SK-MEL-5 (cell line): Measurements from ENCODE around the gene C9orf153. TPM values are rescaled to one million over a fixed set of nuclear protein-coding genes. Genes with fewer than 3 reads are reported as not detected.
A peak's percentile ranks its signal among the peaks of the same experiment; 100 is the strongest.
"Not testable (repeated sequence)": the region's sequence is repeated elsewhere in the genome, so short reads cannot be mapped to it uniquely, and the experiment has no call there.

Experiments
- DNase-seq: peaks from one replicate; pipeline ENCODE4 v3.0.0-alpha.2; 2016; ENCODE audit warnings: low read depth, low spot score
- in situ Hi-C: cut with HindIII; loops from 2 replicates; pipeline ENCODE4 v1.10.0; 2016; ENCODE audit warnings: low sequenced_read_pairs, high pct_unique_total_duplicates, low pct_unique_long_range_greater_than_20kb
- polyA plus RNA-seq, 2 experiments: library from polyadenylated mRNA; depleted of rRNA; stranded (reverse); fragments of >200 nt; gene quantifications; 2 replicates each; pipeline ENCODE4 v1.2.3, GENCODE V29; 2015
- total RNA-seq: library from RNA; depleted of rRNA; stranded (reverse); fragments of >200 nt; shearing (Covaris generic); gene quantifications from 2 replicates; pipeline ENCODE4 v1.2.3, GENCODE V29; 2014; rRNA removed

Gene C9orf153
- total RNA-seq, result 0.98 TPM in 1 of 2 replicates, not detected in the other
- 0.23 TPM in 1 of 2 replicates, not detected in the other for polyA plus RNA-seq (2015; cell fraction: cytosol; rRNA removed)
- not detected in 2 replicates for polyA plus RNA-seq (2015; cell fraction: nucleus; rRNA removed)

DNA sequence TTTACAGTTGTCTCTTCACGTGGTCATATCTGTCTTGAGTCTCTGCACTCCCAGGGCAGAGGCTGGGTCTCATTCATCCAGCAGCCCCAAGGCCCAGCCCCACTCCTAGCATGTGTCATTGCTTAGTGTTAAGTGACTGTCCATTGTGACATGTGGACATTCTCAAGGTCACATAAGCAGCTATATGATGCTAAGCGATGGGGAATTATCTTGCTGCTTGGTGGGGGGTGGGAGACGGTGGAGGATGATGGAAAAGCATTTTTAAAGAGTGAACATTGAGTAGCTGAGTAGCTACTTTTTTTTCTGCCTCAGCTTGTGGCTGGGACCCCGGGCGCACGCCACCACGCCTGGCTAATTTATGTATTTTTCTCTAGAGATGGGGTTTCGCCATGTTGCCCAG is at the start of gene C9orf153:
Gene C9orf153 (minus strand): TSS at position 101 of the 400 bp plus-strand sequence. CDS start 30,054 bp downstream, outside the sequence.
- no peak for DNase-seq
- in situ Hi-C loops, result no loop called here

DNA sequence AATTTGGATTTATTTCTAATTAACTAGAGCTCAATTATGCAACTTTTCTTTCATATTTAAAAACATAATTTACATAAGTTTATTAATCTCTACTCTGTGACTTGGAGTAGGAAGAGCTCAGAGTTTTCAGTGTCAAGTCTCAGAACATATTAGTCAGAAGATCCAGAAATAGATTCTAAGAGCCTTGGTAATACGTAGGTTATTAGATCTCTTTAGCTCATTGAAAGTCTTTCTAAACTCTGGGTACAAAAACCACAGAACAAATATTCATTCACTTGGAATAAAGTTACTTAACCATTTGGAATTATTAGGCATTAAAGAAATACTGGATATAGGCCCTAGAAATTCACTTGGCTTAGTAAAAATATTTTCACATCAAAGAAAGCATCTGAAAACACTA is 49.2 kb upstream of the C9orf153 start:
- DNase-seq, result no peak
- in situ Hi-C loops, result no loop called here

DNA sequence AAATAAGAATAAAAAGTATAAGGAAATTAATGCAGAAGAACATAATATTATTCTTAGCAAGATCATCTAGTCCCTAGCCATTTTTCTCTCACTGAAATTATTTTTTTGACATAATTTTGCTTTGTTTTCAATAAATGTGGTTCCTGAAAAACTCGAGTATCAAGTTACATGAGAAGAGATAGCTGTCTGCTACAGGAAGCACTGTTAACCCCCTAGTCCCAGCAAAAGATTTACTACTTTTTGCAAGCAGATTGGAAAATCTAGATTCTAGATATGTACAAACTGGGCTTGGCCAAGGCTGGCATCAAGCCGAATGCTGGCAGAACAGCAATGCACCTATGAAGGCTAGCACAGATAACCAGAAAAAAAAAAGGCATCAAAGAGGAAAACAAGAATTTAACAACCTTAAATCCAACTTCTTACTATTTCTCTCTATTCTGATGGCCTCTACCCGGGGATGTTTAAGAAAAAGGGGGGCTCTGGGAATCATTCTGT is 44.8 kb upstream of the C9orf153 start:
- DNase-seq, result no peak
- in situ Hi-C loops, result no loop called here

DNA sequence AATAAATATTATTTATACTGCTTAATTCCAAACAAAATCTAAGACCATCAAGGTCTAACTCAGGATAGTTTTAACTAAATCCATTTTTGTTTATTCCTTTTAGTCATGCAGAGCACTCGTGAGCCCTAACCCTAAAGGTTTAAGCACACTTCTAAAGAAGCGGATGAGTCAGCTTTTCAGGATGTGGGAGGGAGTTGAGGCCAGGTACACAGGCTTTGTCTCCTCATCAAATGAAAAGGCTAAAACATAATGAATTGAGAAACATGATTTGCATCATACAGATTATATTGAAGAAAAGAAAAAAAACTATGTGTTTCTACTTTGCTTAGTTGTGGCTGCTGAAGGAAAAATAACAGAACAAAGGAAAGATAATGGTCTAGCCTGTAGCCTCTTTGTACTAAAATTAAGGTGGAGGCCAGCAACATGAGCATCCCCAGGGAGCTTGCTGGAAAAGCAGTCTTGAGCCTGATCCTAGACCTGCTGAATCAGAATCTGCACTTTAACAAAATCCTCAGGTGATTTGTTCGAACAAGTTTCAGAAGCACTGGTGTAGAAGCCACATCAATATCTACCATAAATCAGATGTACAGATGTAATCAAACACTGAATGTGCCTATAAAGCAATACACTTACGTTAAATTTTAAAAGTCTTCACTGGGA is 44.0 kb upstream of the C9orf153 start:
- in situ Hi-C loops, result no loop called here
- no peak for DNase-seq

DNA sequence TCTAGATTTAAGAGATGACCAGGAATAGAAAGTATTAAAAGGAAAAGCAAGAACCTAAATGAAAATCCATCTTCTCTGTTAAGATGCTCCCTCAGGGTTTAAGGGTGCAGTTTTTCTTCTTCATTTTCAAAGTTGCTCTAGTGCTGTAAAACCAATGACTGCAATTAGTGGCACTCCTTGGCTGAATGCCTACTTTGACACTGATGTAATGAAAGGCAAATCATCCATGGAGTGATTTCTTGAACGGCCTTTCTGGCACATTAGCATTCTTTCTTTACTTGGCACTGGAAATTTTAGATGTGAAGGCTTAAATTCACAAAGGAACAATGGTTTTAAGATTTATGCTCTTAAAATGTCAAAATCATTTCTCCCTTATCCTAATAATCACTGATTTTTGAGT is 42.2 kb upstream of the C9orf153 start:
- no peak for DNase-seq
- in situ Hi-C loops, result no loop called here

DNA sequence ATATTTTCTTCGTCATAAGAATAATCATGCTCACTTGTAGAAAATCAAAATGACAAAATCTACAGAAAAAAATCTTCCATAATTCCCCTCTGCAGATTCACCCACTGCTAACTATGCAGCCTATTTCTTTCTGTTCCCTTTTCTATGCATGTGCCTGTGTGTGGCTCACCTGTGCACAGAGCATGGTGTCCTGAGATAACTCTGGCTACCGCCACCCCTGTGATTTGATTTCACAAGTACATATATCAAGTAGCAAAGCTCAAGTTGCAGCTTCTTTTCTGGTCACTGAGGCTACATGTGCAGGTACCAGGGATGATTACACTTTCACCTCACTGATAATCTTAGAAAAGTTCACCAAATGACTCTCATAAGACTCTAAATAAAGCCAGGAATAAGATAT is 41.2 kb upstream of the C9orf153 start:
- no peak for DNase-seq
- in situ Hi-C loops, result no loop called here

DNA sequence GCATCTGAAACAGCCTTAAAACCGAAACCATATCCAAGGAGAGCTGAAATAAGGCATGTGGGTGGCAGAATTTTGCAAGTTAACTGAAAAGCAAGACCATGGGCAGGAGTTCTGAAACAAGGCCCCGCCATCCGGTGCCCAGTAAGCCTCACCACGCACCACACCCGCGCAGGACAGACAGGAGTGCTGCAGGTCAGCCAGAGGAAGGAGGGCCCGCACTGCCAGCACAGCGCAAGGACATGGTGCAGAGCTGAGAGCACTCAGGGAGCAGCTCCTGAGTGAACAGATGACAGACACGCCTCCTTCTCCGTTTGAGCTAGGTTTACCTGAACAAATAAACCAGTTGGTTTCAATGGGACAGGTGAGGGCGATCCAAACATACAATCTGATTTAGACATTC is 39.4 kb upstream of the C9orf153 start:
- in situ Hi-C loops, result no loop called here
- DNase-seq, result no peak

DNA sequence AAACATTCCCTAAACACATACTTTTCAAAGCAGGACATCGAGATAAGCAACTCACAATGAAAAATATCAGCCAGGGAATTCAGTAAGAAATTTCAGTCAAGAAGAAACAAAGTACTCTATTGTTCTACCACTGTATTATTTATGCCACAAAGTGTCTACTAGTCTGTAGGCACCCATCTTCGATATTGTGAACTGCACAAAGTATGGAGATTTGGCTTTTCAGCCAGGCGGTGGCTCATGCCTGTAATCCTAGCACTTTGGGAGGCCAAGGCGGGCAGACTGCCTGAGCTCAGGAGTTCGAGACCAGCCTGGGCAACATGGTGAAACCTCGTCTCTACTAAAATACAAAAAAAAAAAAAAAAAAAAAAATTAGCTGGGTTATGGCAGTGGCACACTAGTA is 30.9 kb upstream of the C9orf153 start:
- DNase-seq, result peak; percentile 69
- in situ Hi-C loops, result not testable (repeated sequence)

DNA sequence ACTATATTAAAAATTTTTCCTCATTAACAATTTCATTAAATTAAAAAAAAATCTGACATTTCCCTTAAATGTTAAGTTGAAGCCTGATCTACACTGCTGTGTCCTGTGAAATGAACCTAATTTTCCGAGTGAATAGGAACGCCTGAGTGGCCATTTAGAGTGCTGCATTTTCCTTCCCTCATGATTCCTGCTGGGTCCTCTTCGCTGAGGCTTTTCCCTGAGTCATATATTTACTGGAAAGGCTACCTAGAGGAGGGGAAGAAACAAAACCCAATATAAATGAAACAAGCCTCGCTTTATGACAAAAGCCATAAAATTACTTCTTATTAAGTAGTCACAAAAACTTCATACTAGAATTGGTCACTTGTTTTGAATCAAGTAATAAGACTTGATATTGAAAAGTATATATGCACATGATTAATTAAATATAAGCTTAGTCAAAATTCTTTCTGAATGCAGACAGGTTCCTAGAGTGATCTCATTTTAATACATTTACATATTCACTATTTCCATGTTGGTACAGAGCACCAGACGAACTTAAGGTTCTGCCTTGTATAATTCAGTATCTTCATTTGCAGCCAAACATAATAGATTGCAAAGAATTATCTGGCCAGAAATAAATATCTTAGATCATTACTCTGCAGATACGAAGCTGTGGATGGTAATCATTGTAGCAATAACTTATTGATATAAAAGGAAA is 29.2 kb upstream of the C9orf153 start:
- DNase-seq, result peak; percentile 47
- in situ Hi-C loops, result no loop called here

DNA sequence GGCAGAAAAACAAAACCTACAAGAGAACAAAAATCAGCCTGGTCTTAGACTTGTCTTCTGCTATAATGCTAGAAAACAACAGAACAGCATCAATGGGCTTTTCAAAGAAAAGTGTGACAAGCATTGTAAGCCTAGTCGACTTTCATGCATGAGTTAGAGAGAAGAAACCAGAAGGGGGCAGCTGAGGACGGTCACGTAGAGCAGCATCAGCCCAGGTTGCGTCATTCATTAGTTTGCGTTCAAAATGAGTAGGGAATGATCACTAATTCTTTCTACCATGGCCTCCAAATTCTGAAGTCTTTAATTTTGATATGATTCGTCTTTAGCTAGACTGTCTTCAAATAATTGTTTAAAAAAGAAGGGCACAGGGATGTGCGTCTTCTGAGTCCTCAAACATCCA is 27.6 kb upstream of the C9orf153 start:
- peak; percentile 90 for DNase-seq
- in situ Hi-C loops, result no loop called here

DNA sequence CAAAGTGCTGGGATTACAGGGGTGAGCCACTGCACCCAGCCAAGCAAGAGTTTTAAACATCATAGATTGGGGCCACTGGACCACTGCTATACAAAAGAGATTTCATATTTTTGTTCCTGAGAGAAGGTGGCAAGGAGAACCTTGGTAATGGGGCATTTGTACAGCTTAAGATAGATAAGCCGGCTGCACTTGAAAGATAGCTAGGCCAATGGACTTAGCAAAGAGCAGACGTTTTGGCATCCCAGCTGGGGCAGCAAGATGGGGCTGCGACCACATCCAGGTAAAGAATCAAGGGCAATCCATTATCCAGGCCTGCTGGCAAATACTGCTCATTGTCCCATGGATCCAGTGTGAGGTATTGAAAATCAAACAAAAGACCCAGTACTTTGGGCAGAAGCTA is 26.8 kb upstream of the C9orf153 start:
- DNase-seq, result no peak
- in situ Hi-C loops, result no loop called here

DNA sequence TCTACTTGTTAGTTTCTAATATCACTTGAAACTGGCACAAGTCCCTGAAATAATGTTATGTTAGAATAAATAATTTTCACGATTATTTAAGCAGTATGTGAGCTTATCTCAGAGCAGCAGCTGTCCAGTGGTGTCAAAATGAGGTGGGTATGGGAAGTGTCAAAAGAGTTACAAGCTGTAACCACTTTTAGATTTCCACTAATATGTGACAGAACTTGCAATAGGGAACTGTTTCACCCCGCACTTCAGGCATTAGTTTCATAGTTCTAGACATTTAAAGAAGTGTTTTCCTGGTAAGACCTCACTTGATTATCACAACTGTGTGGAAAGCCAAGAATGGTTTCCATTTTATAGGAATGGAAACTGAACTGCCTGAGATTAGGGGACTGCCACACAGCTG is 25.8 kb upstream of the C9orf153 start:
- in situ Hi-C loops, result no loop called here
- no peak for DNase-seq

DNA sequence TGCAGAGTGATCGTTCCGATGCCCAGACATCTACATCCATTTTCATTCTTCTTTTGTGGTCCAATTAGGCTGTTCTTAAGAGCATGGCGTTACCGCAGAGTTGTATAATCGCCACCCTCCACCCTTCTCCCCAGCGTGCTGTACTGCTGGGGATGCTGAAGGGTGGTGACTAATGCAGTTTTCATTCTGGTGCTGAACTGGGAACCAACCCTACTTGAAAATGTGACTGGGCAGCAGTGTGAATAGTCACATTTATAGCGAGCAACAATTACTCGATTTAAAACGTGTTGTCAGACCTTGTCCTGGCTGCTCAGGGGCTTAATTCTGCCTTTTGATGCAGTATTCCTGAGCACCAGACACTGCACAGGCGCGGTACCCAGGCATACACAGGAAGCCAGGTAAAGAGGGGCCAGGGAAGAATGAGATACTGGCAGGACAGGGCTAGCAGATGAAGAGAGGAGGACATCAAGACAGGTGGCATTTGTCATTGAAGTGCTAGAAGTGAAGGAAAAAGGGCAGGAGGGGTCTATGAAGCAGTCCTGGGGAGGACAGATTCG is 23.6 kb upstream of the C9orf153 start:
- DNase-seq, result peak; percentile 61
- in situ Hi-C loops, result no loop called here

DNA sequence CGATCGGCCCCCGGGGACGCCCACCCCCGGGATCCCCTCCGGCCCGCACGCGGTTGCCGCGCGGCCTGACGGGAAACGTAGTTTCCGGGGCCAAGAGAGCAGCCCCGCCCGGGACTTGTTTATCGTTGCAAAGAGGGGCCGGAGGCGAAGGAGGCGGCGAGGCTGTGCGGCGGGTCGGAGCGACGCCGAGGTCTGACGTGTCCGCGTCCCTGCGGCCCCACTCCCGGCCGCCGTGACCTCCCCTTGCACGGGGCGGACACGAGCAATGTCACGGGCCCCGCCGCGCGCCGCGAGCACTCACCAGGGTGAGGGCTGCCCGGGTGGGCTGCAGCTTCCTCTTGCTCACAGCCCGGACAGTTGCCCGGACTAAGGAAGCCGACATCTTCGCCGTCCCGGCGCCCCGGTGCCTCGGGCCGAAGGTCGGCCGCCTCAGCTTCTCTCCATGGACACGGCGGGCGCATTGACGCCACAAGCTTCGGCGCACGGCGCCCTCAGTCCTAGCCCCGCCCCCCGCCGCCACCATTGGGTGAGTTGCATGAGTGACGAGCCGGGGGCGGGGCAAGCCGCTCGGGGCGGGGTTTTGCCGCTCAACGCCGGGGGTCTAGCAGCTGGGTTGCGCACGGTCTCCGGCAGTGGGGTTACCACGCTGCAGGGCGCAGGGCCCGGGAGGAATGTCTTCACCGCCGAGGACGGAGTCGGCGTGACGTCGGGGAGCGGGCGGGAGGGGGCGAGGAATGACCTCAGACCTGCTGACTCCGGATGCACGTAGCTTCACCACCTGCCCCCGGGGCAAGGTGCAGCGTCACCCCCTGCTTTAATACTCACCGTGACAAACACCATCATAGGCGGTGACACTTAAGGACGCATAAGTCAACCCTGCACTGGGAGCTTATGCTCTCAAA is 22.9 kb upstream of the C9orf153 start, which contains the start of gene ISCA1:
Gene ISCA1 (minus strand): TSS at position 462 of the 902 bp plus-strand sequence. CDS start 80 bp downstream, at position 382.
- in situ Hi-C loops, result no loop called here
- peak; percentile 94 for DNase-seq

DNA sequence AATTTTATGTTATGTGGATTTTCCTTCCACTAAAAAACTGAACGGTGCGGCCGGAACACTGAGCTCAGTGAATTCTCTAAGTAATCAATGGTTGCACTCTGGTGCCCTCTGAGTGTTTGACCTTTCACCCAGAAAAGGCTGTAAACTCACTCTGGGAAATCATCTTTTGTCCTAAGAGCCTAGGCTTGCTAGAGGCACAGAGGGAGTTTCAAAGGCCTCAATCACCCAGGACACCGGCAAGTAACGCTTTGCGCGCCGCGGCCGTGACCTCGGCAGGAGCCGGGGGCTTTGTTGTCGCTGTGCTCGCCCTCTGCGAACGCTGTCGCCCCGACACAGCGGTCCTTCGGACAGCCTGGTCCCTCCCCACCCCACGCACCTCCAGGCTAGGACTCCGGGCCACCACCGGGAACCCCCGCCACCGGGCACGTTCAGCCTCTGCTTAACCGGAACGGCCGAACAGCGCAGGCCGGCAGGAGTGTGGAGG is 22.2 kb upstream of the C9orf153 start:
- in situ Hi-C loops, result no loop called here
- no peak for DNase-seq

DNA sequence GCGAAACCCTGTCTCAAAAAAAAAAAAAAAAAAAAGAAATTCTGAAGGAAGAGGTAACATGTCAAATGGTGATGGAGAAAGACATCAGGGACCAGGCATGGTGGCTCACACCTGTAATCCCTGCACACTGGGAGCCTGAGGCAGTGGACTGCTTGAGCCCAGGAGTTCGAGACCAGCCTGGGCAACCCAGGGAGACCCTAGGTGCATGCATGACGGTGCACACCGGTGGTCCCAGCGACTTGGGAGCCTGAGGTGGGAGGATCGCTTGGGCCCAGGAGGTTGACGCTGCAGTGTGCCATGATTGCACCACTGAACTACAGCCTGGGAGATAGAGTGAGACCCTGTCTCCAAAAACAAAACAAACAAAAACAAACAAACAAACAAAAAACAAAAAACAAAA is 21.1 kb upstream of the C9orf153 start:
- in situ Hi-C loops, result no loop called here
- DNase-seq, result no peak

DNA sequence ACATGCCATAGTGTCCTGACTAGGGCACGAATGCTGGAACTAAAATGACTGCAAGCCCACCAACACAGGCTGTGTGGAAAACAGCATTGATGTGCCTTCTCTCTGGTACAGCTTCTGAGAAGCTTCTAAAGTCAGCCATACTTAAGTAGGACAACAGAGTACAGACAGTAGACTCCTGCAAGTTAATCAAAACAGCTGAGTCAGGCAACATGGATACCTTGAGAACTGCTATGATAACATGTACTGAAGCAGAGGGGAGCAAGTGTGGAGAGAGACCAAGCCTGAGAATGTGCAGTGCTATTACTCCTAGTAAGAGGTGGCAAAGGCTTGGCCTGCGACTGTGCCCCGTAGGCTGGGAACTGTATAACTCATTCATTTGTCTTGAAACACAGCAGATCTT is 20.4 kb upstream of the C9orf153 start:
- DNase-seq, result no peak
- in situ Hi-C loops, result no loop called here
